GM12878 (cell line): ENCODE data around the gene PHPT1.

ENCODE experiments used
- BRCA1 ChIP-seq: IDR thresholded peaks from 2 replicates; pipeline ENCODE4 v1.6.1; 2011; ENCODE audit warnings: low read depth, low read length, improper control_type of control experiment
- TCF12 ChIP-seq: IDR thresholded peaks from 2 replicates; pipeline ENCODE4 v1.6.1; 2011; ENCODE audit warnings: low read depth, mild to moderate bottlenecking, low read length

DNA sequence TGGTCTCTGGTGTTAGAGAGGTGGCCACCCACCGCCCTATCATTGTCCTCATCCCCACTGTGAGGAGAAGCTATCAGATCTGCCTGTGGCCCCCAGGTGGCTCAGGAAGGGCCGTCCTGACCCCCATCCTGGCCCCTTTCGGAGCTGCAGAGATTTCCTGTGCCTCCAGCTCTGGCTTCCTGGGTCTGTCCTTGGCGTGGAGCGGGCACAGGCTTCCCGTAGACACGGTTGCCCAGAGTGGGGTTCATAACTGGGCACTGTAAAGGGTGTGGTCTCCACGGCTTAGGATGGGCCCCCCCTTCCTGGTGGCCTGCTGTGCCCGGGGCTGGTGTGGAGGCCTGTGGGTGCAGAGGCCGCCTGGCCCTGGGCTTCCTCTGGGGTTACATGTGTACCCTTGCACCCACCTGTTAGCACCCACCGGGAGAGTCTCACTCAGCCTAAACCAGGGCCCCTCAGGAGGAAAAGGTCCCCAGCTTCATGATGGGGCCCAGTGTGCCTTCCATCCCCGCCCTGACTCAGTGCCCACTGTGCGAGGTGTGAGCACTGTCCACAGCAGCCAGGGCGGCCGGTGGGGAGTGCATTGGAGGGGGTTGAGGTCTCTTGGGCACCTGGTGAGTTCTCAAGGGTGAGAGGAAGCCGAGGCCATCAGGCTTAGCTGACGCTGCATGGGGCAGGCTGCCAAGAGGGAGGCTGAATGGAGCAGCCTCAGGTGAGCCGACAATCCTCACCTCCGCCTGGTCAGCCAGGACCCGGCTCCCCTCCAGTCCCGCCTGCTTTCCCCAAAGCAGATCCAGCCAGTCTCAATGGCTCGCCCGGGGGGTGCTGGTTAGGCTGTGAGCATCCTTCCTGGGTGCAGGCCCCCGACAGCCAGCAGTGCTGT lies 22.3 kb upstream of the PHPT1 start:
- TF ChIP-seq BRCA1: no peak
- TF ChIP-seq TCF12: no peak
